Panc1 (cell line): ENCODE measurements around the gene SUCLA2. TPM values are rescaled to one million over a fixed set of nuclear protein-coding genes. Genes with fewer than 3 reads are reported as not detected.

Experiments used
- ATAC-seq: fragments of 200-7000 bp; cut with Tn5 transposase; 2 replicates; pipeline ENCODE4 v1.9.1; 2020; ENCODE audit warnings: mild to moderate bottlenecking, moderate library complexity
- BruUV-seq: library from RNA; stranded (reverse); fragments of 400-500 nt; replicated peaks from 2 replicates; lab custom pipeline; 2021; lab: Mats Ljungman, UMichigan
- CTCF ChIA-PET: fragments of 300-600 bp; sonication (Branson Sonifier 250); formaldehyde crosslinking; loops from one replicate; lab custom pipeline; 2022; ENCODE audit warnings: antibody characterized with exemption; lab: Charles Lee
- POLR2A ChIA-PET: fragments of 300-600 bp; sonication (Branson Sonifier 250); formaldehyde crosslinking; loops from one replicate; lab custom pipeline; 2022; ENCODE audit warnings: antibody characterized with exemption; lab: Charles Lee
- DNase-seq: peaks from one replicate; pipeline ENCODE4 v3.0.0-alpha.2; 2010; ENCODE audit warnings: low read depth, low spot score
- H3K27ac ChIP-seq: 2 replicates; pipeline ENCODE4 v1.5.1; 2011; ENCODE audit warnings: mild to moderate bottlenecking, low read length, inconsistent platforms
- H3K27me3 ChIP-seq: fragments of 200-500 bp; sonication (Bioruptor generic); 2 replicates; pipeline ENCODE4 v1.6.0; 2014; ENCODE audit warnings: low read length, inconsistent platforms; ENCODE audit not compliant: control insufficient read depth, insufficient read depth
- H3K36me3 ChIP-seq: fragments of 200-500 bp; sonication (Bioruptor generic); 2 replicates; pipeline ENCODE4 v1.5.1; 2014; ENCODE audit warnings: inconsistent platforms, mild to moderate bottlenecking, low read length, moderate library complexity; ENCODE audit not compliant: control insufficient read depth, insufficient read depth
- H3K4me1 ChIP-seq: 2 replicates; pipeline ENCODE4 v1.5.1; 2011; ENCODE audit warnings: inconsistent platforms, mild to moderate bottlenecking, low read length, moderate library complexity; ENCODE audit not compliant: control insufficient read depth, insufficient read depth
- H3K4me3 ChIP-seq, 2 experiments: 2 replicates each; pipeline ENCODE4 v1.5.1; 2011 to 2012; ENCODE audit warnings: low read depth in 2 of 2, low read length in 2 of 2, mild to moderate bottlenecking in 2 of 2, inconsistent platforms in 1 of 2, moderate library complexity in 1 of 2
- H3K9me3 ChIP-seq: fragments of 200-500 bp; sonication (Bioruptor generic); 2 replicates; pipeline ENCODE4 v1.5.1; 2014; ENCODE audit warnings: low read depth, mild to moderate bottlenecking, inconsistent platforms, low read length, moderate library complexity; ENCODE audit not compliant: control insufficient read depth, insufficient read depth
- POLR2AphosphoS5 ChIP-seq: IDR thresholded peaks from 2 replicates; pipeline ENCODE4 v1.6.1; 2012; ENCODE audit warnings: mild to moderate bottlenecking, low read depth, low read length, moderate library complexity
- SIN3A ChIP-seq: IDR thresholded peaks from 2 replicates; pipeline ENCODE4 v1.6.1; 2012; ENCODE audit warnings: low read depth, mild to moderate bottlenecking, low read length, moderate library complexity, borderline replicate concordance; ENCODE audit not compliant: insufficient read depth
- TCF7L2 ChIP-seq: IDR thresholded peaks from 2 replicates; pipeline ENCODE4 v1.6.1; 2011; ENCODE audit warnings: mild to moderate bottlenecking, low read depth, low read length, inconsistent platforms
- in situ Hi-C: cut with HindIII; loops from 2 replicates; pipeline ENCODE4 v1.10.0; 2016; ENCODE audit warnings: low sequenced_read_pairs, low pct_unique_long_range_greater_than_20kb
- intact Hi-C: fragments of 100-400 bp; cut with micrococcal nuclease; formaldehyde crosslinking; loops from one replicate; pipeline ENCODE4 v1.10.0; 2022; ENCODE audit not compliant: unreplicated experiment
- total RNA-seq: library from RNA; stranded (reverse); gene quantifications from one replicate; pipeline ENCODE4 v1.2.1, GENCODE V29; 2021; ENCODE audit not compliant: unreplicated experiment
- TF ChIP-seq, protein P1 (sequence below): fragments of 450-650 bp; IDR thresholded peaks from 2 replicates; pipeline ENCODE4 v1.5.1; 2017; ENCODE audit warnings: mild to moderate bottlenecking
- TF ChIP-seq, protein P2 (sequence below), 2 experiments: IDR thresholded peaks; 2 replicates each; pipeline ENCODE4 v1.6.1; 2011 to 2012; ENCODE audit warnings: low read depth in 2 of 2, control low read depth in 1 of 2, low read length in 1 of 2, mild to moderate bottlenecking in 1 of 2, moderate library complexity in 1 of 2; ENCODE audit not compliant: insufficient read depth in 1 of 2

The SUCLA2 gene
- total RNA-seq, 1 experiment from 2014 or later = 28.1 TPM

DNA sequence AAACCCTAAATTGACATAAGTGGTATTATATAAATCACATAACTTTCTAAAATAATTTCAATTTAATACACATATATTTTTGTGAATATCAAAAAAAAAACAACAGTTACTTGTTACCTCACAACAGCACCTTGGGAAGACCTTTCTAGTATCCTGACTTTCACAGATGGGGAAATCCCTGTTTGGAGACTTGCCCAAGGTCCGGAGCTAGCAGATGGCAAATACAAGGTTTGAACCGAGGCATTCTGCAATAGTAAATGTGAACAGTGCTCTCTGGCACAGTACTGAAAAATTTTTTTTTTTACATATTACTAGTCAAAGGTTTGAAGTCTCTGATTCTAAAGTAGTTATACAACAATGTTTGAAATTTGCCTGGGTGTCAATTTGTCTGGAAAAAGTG, 104.5 kb downstream of the SUCLA2 start:
- in situ Hi-C loops (no loop called here), intact Hi-C loops (no loop called here)
- ATAC-seq (no peak), DNase-seq (no peak)
- Histone ChIP-seq H3K27ac (no peak overlapping the region), H3K4me3 (no peak overlapping the region), H3K4me1 (no peaks in the 10 kb centered on the region), H3K27me3 (no peaks in the 10 kb centered on the region), H3K9me3 (no peaks in the 10 kb centered on the region), H3K36me3 (no peaks in the 10 kb centered on the region)
- CTCF ChIA-PET = no interaction called here
- TF ChIP-seq, protein P1, sequence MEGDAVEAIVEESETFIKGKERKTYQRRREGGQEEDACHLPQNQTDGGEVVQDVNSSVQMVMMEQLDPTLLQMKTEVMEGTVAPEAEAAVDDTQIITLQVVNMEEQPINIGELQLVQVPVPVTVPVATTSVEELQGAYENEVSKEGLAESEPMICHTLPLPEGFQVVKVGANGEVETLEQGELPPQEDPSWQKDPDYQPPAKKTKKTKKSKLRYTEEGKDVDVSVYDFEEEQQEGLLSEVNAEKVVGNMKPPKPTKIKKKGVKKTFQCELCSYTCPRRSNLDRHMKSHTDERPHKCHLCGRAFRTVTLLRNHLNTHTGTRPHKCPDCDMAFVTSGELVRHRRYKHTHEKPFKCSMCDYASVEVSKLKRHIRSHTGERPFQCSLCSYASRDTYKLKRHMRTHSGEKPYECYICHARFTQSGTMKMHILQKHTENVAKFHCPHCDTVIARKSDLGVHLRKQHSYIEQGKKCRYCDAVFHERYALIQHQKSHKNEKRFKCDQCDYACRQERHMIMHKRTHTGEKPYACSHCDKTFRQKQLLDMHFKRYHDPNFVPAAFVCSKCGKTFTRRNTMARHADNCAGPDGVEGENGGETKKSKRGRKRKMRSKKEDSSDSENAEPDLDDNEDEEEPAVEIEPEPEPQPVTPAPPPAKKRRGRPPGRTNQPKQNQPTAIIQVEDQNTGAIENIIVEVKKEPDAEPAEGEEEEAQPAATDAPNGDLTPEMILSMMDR = no peak
- TF ChIP-seq POLR2AphosphoS5 (no peak), TCF7L2 (no peak), SIN3A (no peak)
- TF ChIP-seq, protein P2, sequence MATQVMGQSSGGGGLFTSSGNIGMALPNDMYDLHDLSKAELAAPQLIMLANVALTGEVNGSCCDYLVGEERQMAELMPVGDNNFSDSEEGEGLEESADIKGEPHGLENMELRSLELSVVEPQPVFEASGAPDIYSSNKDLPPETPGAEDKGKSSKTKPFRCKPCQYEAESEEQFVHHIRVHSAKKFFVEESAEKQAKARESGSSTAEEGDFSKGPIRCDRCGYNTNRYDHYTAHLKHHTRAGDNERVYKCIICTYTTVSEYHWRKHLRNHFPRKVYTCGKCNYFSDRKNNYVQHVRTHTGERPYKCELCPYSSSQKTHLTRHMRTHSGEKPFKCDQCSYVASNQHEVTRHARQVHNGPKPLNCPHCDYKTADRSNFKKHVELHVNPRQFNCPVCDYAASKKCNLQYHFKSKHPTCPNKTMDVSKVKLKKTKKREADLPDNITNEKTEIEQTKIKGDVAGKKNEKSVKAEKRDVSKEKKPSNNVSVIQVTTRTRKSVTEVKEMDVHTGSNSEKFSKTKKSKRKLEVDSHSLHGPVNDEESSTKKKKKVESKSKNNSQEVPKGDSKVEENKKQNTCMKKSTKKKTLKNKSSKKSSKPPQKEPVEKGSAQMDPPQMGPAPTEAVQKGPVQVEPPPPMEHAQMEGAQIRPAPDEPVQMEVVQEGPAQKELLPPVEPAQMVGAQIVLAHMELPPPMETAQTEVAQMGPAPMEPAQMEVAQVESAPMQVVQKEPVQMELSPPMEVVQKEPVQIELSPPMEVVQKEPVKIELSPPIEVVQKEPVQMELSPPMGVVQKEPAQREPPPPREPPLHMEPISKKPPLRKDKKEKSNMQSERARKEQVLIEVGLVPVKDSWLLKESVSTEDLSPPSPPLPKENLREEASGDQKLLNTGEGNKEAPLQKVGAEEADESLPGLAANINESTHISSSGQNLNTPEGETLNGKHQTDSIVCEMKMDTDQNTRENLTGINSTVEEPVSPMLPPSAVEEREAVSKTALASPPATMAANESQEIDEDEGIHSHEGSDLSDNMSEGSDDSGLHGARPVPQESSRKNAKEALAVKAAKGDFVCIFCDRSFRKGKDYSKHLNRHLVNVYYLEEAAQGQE (IDR thresholded peaks at IDR 0.05; ENCODE audit: insufficient read depth in 1 of 2, low read depth in 2 of 2, low read length in 1 of 2) = no peak
- POLR2A ChIA-PET = no interaction called here
- no TSS peak for BruUV-seq

DNA sequence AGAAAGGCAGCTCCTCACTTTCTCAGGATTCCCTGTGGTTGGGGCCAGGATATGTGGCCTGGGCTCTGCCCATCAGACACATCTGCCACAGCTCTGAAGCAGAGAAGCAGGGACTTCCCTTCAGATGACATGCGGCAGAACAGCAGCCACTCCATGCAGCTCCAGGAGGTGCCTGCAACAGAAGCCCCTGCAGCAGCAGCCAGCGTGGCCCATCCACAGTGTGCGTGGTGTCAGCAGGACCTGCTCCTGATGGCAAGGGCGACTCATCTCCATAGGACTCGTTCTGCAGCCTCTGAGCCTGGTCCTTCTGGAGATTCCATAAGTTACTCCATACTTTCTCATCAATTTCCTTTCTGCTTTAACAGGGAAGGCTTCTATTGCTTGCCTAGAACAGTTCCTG, 105.0 kb downstream of the SUCLA2 start:
- in situ Hi-C loops (no loop called here), intact Hi-C loops (no loop called here)
- no peak for ATAC-seq
- Histone ChIP-seq H3K36me3 (no peaks in the 10 kb centered on the region), H3K4me3 (no peak overlapping the region), H3K9me3 (no peaks in the 10 kb centered on the region), H3K4me1 (no peaks in the 10 kb centered on the region), H3K27me3 (no peaks in the 10 kb centered on the region), H3K27ac (no peak overlapping the region)
- ChIA-PET CTCF (no interaction called here), POLR2A (no interaction called here)
- TF ChIP-seq, protein P1 = no peak
- TF ChIP-seq TCF7L2 = no peak
- no TSS peak for BruUV-seq
- DNase-seq = no peak
